D721Med (cell line): ENCODE measurements around the gene NOL6.
A peak's percentile ranks its signal among the peaks of the same experiment; 100 is the strongest.
"Not testable (repeated sequence)": the region's sequence is repeated elsewhere in the genome, so short reads cannot be mapped to it uniquely, and the experiment has no call there.

Experiments
- DNase-seq: peaks from one replicate; pipeline ENCODE4 v3.0.0; 2011; ENCODE audit warnings: low spot score; ENCODE audit not compliant: insufficient read length
- FAIRE-seq: peaks from 2 replicates; lab custom pipeline; 2011; peaks lifted over from hg19 to GRCh38; lab: Jason Lieb, UNC
- CTCF ChIP-seq: IDR thresholded peaks from 2 replicates; pipeline ENCODE4 v1.5.1; 2012; ENCODE audit warnings: mild to moderate bottlenecking, control low read depth; ENCODE audit not compliant: insufficient read depth; ENCODE audit errors: missing control alignments

The NOL6 gene

GRCh38 chr9:33463151-33463550 is 10.6 kb downstream of the NOL6 start:
- no peak for FAIRE-seq
- TF ChIP-seq CTCF, result no peak
- peak; percentile 3 for DNase-seq

- DNase-seq (no peak), FAIRE-seq (no peak)
- no peak for TF ChIP-seq CTCF
These were observed 12.2 kb downstream of the NOL6 start for GRCh38 chr9:33461492-33461891.

GRCh38 chr9:33460854-33461253 is 12.9 kb downstream of the NOL6 start:
- no peak for TF ChIP-seq CTCF
- no peak for FAIRE-seq
- no peak for DNase-seq

- FAIRE-seq, result no peak
- no peak for TF ChIP-seq CTCF
- DNase-seq, result no peak
These were observed 14.6 kb downstream of the NOL6 start for GRCh38 chr9:33459115-33459514.

GRCh38 chr9:33458444-33458843 is 15.3 kb downstream of the NOL6 start:
- TF ChIP-seq CTCF, result no peak
- FAIRE-seq (no peak), DNase-seq (no peak)

- DNase-seq (no peak), FAIRE-seq (no peak)
- no peak for TF ChIP-seq CTCF
These were observed 17.8 kb downstream of the NOL6 start for GRCh38 chr9:33455945-33456344.

GRCh38 chr9:33455456-33455855 is 18.3 kb downstream of the NOL6 start:
- not testable (repeated sequence) for FAIRE-seq, DNase-seq

- not testable (repeated sequence) for DNase-seq, FAIRE-seq
These were observed 19.1 kb downstream of the NOL6 start for GRCh38 chr9:33454661-33455026.
